C4-2B (cell line): ENCODE results near the gene ME3.

ENCODE experiments used
- H3K27ac ChIP-seq: fragments of 450-650 bp; 2 replicates; pipeline ENCODE4 v1.5.1; 2017
- ZFX ChIP-seq: fragments of 450-650 bp; IDR thresholded peaks from 2 replicates; pipeline ENCODE4 v1.6.1; 2017
- TF ChIP-seq, protein P1 (sequence below): fragments of 450-650 bp; conservative IDR thresholded peaks from 2 replicates; pipeline ENCODE4 v1.5.1; 2017; ENCODE audit warnings: mild to moderate bottlenecking

Gene ME3

DNA sequence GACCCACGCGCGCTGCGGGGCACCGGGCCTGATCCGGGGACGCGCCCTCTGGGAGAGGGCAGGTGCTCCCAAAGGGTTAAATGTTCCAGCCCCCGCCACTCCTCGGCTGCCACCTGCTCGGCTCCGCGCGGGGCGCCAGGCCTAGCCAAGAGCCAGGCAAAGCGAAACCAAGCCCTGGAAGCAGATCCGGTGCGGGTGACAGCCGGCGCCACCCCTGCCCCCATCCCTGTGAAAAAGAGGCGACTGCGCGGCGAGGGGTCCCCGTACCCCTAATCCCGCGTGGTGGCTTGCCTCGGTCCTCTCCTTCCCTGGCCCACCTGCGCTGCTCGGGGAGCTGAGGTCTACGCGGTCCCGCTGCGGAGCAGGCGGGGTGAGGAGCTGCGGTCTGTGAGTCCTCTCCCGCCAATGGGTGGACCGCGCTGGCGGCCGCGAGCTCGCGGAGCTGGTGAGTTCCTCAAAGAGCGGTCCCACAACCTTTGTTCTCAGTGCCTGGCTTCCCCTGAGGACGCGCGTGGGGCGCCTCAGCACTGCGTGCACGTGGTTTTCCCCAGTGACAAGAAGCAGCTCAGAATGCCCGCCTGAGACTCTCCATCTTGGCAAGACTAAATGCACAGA, at the start of gene ME3:
Gene ME3 (minus strand): TSS at position 610 of the 615 bp plus-strand sequence.
- no peak for TF ChIP-seq ZFX
- TF ChIP-seq, protein P1, sequence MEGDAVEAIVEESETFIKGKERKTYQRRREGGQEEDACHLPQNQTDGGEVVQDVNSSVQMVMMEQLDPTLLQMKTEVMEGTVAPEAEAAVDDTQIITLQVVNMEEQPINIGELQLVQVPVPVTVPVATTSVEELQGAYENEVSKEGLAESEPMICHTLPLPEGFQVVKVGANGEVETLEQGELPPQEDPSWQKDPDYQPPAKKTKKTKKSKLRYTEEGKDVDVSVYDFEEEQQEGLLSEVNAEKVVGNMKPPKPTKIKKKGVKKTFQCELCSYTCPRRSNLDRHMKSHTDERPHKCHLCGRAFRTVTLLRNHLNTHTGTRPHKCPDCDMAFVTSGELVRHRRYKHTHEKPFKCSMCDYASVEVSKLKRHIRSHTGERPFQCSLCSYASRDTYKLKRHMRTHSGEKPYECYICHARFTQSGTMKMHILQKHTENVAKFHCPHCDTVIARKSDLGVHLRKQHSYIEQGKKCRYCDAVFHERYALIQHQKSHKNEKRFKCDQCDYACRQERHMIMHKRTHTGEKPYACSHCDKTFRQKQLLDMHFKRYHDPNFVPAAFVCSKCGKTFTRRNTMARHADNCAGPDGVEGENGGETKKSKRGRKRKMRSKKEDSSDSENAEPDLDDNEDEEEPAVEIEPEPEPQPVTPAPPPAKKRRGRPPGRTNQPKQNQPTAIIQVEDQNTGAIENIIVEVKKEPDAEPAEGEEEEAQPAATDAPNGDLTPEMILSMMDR, result no peak
- peak within 1 kb of the TSS; percentile 30; the same call in 1 of the 2 replicates for H3K27ac ChIP-seq

DNA sequence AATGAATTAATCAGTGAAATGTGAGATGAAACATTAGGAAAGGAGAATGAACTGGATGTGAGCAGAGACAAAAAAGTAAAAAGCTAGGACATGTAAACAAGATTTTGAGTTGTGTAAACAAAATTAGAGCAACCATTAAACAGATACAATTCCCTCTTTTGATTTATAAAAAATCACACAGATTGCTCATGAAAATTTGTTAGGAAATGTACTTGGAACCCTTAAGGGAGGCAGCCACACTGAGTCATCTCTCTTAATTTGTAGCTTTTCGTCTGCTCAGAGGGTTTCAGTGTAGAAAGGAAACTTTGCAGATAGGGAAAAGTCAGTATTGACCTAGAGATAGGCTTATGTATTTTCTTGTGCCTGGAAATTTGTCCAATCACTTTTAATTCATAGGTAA, 49.6 kb upstream of the ME3 start:
- no peak overlapping the region for H3K27ac ChIP-seq
- TF ChIP-seq, protein P1, result no peak
- TF ChIP-seq ZFX, result no peak

DNA sequence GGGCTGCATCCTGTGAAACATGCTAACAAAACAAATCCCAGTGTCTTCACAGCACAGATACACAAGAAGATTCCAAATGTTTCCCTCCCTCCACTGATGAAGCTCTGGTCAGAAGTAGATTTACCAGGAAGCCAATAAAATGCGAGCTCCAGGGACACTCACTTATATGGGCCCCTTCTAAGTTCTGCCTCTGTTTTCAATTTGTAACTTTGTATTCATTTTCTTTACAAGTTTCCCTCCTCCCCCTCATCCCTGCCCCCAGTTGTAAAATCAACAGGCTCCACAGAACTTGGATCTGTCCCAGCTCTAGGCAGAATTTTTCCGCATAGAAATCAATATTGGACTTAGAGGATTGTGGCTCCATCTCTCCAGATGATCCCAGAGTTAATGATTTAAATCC, 48.1 kb upstream of the ME3 start:
- TF ChIP-seq ZFX, result no peak
- TF ChIP-seq, protein P1, result no peak
- H3K27ac ChIP-seq, result no peak overlapping the region

DNA sequence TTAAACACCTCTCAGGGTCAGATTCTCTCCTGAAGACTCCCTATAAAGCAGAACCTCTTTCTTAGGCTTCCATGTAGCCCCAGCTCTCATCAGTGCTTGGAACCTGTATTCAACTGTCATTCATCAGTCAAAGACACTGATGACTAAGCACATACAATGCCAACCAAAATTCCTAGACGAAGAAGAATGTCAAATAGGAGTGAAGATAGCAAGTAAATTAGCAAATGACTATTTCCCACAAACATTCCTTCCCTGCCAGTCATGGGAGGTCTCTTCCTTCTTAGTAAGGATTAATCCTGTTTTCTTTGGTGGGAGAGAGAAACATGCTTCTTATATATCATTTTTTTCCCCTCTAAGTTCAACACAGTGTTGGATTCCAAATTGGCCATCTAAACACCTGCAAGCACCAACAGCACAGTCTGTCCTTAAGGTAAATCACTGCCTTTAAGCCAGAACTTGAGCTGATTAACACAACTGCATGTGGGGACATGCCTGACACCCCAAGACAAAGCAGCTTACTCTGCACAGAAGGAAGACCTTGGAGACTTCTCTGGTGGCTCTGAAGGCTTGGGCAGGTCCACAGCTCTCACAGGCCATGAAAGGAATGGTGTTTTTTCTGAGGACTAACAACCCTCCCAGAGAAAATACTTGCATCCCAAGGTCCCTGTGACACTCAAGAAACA, 47.5 kb upstream of the ME3 start:
- no peak for TF ChIP-seq ZFX
- TF ChIP-seq, protein P1, result no peak
- H3K27ac ChIP-seq, result no peak overlapping the region

DNA sequence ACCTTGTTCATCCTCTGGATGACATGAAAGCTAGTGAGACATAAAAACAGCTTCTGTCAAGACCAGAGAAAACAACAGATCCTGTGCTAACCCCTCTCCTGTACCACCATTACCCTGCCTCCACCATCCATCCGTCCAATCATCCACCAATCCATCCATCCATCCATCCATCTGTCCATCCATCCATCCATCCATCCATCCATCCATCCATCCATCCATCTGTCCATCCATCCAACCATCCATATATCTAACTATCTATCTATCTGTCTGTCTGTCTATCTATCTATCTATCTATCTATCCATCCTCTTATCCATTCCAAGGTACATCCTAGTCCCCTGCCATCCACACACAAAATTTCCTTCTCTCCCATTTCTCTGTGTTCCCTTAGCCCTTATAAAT, 46.6 kb upstream of the ME3 start:
- H3K27ac ChIP-seq, result no peak overlapping the region

DNA sequence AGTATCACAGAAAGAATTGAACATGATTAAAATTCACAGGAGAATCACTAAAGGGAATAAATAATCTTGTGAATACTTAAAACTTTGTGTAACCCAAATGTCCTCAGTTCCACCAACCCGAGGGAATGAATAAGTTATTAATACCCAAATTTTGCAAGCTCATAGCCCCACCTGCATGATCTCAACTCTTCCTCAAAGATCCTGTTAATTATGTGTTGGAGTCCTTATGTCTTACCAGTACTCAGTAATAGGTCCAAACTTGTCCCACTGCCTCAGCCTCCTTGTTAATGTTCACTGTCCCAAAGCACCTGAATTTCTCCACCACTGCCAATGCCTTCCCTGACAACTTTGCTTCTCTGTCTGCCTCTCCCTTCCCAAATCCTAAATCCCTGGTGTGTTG, 46.1 kb upstream of the ME3 start:
- H3K27ac ChIP-seq, result no peak overlapping the region
- no peak for TF ChIP-seq ZFX
- TF ChIP-seq, protein P1, result no peak

More for the DNA sequence above, 46.6 kb upstream of the ME3 start:
- TF ChIP-seq, protein P1, result no peak
- no peak for TF ChIP-seq ZFX

DNA sequence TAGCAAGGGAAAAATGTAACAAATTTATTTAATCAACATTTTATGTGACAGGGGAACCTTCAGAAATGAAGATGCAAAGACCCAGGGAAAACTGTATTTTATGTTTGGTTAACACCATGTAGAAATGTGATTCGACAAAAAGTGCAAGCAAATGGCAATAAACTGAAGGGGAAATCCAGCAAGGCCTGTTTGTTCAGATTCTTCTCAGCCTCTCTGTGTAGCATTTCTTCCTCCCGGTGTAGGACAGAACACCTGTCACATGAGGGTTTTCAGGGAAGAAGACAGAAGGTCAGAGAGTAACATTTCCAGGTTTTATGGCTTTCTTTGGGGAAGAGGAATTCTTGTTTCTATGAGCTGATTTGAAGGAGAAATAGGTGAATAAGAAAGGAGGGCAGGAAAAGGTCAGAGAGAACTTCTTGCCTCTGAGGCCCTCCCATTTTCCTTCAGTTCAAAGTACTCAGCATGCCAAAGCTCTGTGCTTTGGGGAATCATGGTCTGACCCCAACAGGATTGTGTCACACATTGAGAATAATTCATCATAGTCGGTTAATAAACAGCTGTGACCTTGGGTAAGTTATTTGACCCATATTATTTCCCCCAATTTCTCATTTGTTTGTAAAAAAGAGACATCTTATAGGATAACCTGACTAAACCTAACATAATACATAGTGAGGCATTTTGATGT, 45.5 kb upstream of the ME3 start:
- no peak overlapping the region for H3K27ac ChIP-seq
- TF ChIP-seq ZFX, result no peak
